HEK293 (cell line): ENCODE data around the gene CACHD1.

Experiments
- CTCF ChIP-seq: fragments of 450-650 bp; formaldehyde crosslinking; IDR thresholded peaks from 2 replicates; pipeline ENCODE4 v1.5.1; 2016; ENCODE audit warnings: missing biosample characterization, missing genetic modification characterization
- PRDM4 ChIP-seq: fragments of 450-650 bp; formaldehyde crosslinking; IDR thresholded peaks from 2 replicates; pipeline ENCODE4 v1.5.1; 2017; ENCODE audit warnings: missing biosample characterization, missing genetic modification characterization
- TSHZ1 ChIP-seq: fragments of 450-650 bp; formaldehyde crosslinking; IDR thresholded peaks from 2 replicates; pipeline ENCODE4 v1.5.1; 2016; ENCODE audit warnings: missing biosample characterization, missing genetic modification characterization, borderline replicate concordance
- ZNF280C ChIP-seq: fragments of 450-650 bp; formaldehyde crosslinking; IDR thresholded peaks from 2 replicates; pipeline ENCODE4 v1.5.1; 2016; ENCODE audit warnings: missing biosample characterization, missing genetic modification characterization
- ZNF555 ChIP-seq: fragments of 450-650 bp; formaldehyde crosslinking; conservative IDR thresholded peaks from 2 replicates; pipeline ENCODE4 v1.5.1; 2017; ENCODE audit warnings: missing biosample characterization, mild to moderate bottlenecking, missing genetic modification characterization, inconsistent platforms
- ZNF623 ChIP-seq: fragments of 450-650 bp; formaldehyde crosslinking; IDR thresholded peaks from 2 replicates; pipeline ENCODE4 v1.5.1; 2016; ENCODE audit warnings: missing biosample characterization, missing genetic modification characterization
- ZNF747 ChIP-seq: fragments of 450-650 bp; formaldehyde crosslinking; IDR thresholded peaks from 2 replicates; pipeline ENCODE4 v1.5.1; 2016; ENCODE audit warnings: missing biosample characterization, missing genetic modification characterization
- ZNF768 ChIP-seq: fragments of 450-650 bp; formaldehyde crosslinking; IDR thresholded peaks from 2 replicates; pipeline ENCODE4 v1.5.1; 2018; ENCODE audit warnings: missing biosample characterization, mild to moderate bottlenecking, missing genetic modification characterization
- ZNF785 ChIP-seq: fragments of 450-650 bp; formaldehyde crosslinking; IDR thresholded peaks from 2 replicates; pipeline ENCODE4 v1.5.1; 2016; ENCODE audit warnings: missing biosample characterization, missing genetic modification characterization
- ZNF791 ChIP-seq: fragments of 450-650 bp; formaldehyde crosslinking; IDR thresholded peaks from 2 replicates; pipeline ENCODE4 v1.5.1; 2016; ENCODE audit warnings: missing biosample characterization, missing genetic modification characterization

- no peak for TF ChIP-seq ZNF768 (tag by site-specific recombination)
- no peak for TF ChIP-seq ZNF747 (tag by site-specific recombination)
- TF ChIP-seq PRDM4 (tag by site-specific recombination): no peak
- TF ChIP-seq ZNF791 (tag by site-specific recombination): no peak
- TF ChIP-seq TSHZ1: no peak
- no peak for TF ChIP-seq ZNF623 (tag by site-specific recombination)
- no peak for TF ChIP-seq ZNF785 (tag by site-specific recombination)
- TF ChIP-seq ZNF280C: no peak
- no peak for TF ChIP-seq CTCF (tag by site-specific recombination)
- TF ChIP-seq ZNF555 (tag by site-specific recombination): no peak
Measured at GRCh38 chr1:64650411-64650810, 180.5 kb downstream of the CACHD1 start.
